GM18909 (cell line): ENCODE measurements around the gene PLEKHO1.
"Not testable (repeated sequence)": the region's sequence is repeated elsewhere in the genome, so short reads cannot be mapped to it uniquely, and the experiment has no call there.

Source experiments
- ATAC-seq: cut with Tn5 transposase; IDR thresholded peaks from one replicate; pipeline ENCODE4 v1.9.1; 2021; ENCODE audit warnings: mild to moderate bottlenecking; ENCODE audit not compliant: unreplicated experiment, poor library complexity

Gene PLEKHO1

DNA sequence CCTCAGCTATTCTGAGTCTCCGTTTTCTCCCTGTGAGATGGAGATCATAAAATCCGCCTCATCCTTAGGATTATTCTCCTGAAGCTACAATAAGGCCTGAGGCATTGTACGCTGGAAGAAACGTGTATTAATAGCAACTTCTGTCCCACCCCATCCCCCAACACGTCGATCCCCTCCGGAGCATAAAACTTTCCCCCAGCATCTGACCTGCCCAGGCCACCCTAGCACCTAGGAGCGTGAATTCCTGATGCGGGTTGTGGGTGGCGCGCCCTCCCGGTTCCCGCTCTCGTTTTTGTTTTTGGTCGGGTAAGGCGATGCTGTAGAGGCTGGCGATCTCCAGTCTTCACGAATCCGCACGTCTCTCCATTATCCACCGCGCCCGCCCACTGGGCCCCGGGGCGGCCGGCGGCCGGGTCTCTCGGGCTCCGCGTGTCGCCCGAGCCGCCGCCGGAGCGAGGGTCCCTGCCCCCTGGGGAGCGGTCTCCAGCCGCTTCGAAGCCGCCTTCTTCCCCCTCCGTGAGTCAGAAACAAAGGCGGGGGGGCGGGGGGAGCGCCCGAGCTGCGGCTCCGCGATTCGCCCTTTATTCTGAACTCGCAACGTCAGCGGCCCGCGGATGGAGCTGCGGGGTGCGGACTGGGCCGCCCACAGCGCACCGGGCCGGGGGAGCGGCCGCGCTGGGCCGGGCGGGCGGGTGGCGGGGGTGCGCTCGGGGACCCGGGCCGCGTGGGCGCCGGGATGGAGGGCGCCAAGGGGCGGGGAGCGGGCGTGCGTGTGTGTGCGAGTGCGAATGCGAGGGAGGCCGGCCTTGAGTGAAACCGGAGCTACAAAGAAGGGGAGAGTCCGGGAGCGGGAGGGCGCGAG lies at the start of gene PLEKHO1:
TSS of gene PLEKHO1 (plus strand) at position 646 of the 862 bp plus-strand sequence. CDS start 342 bp downstream, outside the sequence.
- ATAC-seq = peak; percentile 50

GRCh38 chr1:150102986-150103385 lies 46.7 kb upstream of the PLEKHO1 start:
- no peak for ATAC-seq

DNA sequence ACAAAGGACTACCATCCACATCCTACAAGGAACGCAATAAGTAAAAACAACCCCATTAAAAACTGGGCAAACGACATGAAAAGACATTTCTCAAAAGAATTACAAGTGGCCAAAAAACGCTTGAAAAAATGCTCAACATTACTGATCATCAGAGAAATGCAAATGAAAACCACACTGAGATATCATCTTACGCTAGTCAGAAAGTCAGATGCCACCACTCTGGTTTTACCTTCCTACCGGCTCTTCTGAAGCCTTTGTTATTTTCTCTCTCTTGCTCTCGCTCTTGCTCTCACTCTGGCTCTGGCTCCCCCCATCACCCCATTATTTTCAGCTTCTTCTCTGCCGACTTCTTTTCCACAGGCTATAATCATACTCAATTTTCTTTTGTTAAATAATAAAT lies 43.4 kb upstream of the PLEKHO1 start:
- no peak for ATAC-seq

DNA sequence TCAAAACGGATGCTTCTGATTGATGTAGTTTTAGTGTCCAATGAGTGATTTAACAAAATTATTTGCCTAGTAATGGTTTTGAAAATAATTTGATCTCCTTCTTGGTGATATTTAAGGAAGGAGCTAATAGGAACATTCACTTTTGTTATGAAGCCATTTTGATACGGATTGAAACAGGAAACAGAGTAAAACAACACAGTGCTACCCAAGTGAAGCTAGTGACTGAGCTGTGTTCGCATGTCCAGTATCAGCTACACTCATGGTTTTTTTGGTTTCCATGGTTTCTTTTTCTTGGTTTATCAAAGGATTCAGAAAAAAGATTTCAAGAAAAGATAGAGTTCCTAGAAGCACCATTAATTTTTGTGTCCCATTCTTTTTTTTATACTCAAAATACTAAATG lies 40.1 kb upstream of the PLEKHO1 start:
- no peak for ATAC-seq

GRCh38 chr1:150110116-150110515 lies 39.6 kb upstream of the PLEKHO1 start:
- no peak for ATAC-seq

DNA sequence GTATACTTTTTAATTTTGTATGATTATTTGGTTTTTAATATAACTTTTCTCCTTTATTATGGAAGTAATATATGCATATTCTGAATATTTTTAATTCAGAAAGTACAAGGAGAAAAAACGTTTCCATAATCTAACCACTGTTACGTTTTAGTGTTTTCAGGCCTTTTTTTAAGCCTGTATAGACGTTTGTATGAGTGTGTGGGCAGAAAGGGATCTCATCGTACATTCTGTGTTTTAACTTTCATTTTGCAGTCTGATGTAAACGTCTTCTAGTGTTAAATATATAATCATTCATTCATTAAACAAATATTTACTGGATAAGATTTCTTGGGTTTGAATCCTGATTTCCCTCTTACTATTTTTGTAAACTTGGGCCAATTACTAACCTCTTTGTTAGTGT lies 38.0 kb upstream of the PLEKHO1 start:
- ATAC-seq = no peak

GRCh38 chr1:150115121-150115520 lies 34.6 kb upstream of the PLEKHO1 start:
- ATAC-seq = no peak

GRCh38 chr1:150118716-150119115 lies 31.0 kb upstream of the PLEKHO1 start:
- ATAC-seq = no peak

DNA sequence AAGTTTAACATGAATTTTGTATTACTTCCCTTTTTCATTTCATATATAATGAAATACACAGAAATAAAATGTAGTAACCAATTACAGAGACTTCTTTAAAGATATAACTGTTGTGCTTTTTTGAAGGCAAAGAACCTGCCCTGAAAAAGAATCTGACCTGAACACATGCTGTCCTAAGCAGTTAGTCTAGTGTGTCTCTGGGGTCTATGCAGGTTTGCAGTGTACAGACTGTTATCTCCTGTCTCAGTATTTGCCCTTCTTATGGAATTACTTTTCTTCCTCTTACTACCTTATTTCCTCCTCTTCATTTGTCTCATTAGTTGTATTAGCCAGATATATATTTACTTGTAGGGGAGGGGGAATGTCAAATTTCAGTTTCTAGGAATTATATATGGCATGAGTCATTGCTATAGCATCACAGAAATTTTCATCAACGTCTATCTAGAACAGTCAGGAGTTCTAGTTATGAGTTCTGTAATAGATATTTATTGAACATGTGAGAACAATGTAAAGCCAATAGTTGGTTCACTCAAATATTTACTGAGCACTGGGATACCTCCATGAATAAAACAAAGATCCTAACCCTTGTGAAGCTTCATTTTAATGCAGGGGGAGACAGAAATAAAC lies 28.4 kb upstream of the PLEKHO1 start:
- no peak for ATAC-seq

DNA sequence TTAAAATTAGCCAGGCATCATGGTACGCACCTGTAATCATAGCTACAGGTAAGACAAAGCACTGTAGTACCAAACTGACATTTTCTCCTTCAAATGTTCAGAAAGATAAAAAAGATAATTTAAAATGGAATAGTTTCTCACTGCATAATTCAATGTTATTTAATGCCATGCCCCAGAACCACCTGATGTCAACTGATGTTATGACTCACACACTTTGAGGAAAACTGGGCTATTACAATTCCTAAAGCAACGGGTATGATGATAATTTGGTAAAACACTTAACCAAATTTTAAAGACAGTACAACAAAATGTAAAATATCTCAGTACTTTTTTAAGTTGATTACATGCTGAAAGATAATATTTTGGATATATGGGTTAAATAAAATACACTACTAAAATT lies 22.9 kb upstream of the PLEKHO1 start:
- ATAC-seq = no peak

- ATAC-seq = no peak
These were observed 22.3 kb upstream of the PLEKHO1 start for GRCh38 chr1:150127464-150127863.

- ATAC-seq = no peak
These were observed 21.8 kb upstream of the PLEKHO1 start for GRCh38 chr1:150127868-150128267.

GRCh38 chr1:150132372-150132771 lies 17.3 kb upstream of the PLEKHO1 start:
- ATAC-seq = no peak

GRCh38 chr1:150134537-150134936 lies 15.2 kb upstream of the PLEKHO1 start:
- ATAC-seq = no peak

DNA sequence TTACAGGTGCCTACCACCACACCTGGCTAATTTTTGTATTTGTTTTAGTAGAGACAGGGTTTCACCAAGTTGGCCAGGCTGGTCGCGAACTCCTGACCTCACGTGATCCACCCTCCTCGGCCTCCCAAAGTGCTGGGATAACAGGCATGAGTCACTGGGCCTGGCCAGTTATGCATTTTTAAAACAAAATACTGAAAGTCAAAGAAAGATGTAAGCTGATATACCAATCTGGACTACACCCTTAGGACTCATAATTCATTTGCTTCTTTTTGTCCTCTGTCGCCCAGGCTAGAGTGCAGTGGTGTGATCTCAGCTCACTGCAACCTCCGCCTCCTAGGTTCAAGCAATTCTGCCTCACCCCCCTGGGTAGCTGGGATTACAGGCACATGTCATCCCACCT lies 14.3 kb upstream of the PLEKHO1 start:
- not testable (repeated sequence) for ATAC-seq

DNA sequence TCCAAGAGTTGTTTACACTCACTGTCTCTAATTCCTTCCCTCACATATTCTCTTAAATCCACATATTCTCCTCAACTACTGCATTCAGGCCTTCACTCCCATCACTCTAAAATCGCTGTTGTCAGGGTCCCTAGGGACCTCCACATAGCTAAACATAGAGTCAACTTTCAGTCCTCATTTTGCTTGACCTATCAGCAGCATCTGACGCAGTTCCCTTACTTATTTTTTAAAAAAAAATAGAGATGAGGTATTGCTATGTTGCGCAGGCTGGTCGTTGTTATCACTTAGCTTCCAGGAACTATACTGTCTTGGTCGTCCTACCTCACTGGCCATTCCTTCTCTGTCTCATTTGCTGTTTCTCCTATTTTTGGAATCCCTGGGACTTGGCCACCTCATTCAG lies 11.7 kb upstream of the PLEKHO1 start:
- no peak for ATAC-seq

DNA sequence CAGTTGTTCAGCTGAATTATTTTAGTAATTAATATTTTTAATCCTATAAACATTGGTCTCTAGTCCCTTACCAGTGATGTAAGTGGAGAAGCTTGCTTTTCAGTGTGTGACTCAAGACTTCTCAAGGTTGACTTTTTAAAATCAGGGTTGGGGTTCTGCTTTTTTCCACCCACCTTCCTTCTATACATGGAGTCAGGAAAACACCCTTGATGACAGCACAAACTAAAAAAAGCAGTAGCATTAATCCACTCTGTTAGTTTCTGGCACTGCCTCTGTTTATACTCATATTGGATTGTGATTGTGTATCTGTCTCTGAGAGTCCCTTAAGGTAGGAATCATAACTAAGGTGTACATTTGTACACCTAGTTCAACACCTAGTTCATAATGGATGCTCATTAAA lies 8.3 kb upstream of the PLEKHO1 start:
- ATAC-seq = no peak

GRCh38 chr1:150142083-150142482 lies 7.6 kb upstream of the PLEKHO1 start:
- no peak for ATAC-seq

DNA sequence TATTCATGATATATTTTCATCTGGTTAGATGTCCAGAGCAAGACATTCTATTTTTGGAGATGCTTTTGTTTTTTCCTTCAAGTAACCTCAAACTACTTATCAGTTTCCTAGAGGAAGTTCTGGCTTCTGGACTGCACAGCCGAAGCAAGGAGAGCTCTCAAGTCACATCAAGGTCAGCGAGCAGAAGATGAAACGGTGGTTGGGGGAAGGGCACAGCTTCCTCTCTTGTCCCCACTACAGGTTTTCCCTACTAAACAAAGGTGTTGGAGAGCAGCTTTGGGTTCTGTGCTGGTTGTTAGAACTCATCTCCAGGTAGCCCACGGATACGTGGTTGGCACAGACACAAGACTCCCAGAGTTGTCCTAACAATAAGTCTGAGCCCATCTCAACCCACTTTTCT lies 5.1 kb upstream of the PLEKHO1 start:
- ATAC-seq = no peak

DNA sequence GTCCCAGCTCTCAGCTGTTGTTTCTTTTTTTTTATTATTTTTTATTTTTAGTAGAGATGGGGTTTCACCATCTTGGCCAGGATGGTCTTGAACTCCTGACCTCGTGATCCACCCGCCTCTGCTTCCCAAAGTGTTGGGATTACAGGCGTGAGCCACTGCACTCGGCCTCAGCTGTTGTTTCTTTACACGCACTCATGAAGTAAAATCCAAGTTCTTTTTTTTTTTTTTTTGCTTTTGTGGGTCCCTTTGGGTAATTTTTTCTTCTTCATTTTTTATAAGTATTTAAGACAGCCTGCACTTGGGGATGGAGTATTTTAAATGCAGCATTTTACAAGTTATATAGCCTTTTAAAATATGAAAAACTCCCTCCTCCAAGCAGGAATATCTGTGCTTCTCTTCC lies 3.7 kb upstream of the PLEKHO1 start:
- ATAC-seq = not testable (repeated sequence)

DNA sequence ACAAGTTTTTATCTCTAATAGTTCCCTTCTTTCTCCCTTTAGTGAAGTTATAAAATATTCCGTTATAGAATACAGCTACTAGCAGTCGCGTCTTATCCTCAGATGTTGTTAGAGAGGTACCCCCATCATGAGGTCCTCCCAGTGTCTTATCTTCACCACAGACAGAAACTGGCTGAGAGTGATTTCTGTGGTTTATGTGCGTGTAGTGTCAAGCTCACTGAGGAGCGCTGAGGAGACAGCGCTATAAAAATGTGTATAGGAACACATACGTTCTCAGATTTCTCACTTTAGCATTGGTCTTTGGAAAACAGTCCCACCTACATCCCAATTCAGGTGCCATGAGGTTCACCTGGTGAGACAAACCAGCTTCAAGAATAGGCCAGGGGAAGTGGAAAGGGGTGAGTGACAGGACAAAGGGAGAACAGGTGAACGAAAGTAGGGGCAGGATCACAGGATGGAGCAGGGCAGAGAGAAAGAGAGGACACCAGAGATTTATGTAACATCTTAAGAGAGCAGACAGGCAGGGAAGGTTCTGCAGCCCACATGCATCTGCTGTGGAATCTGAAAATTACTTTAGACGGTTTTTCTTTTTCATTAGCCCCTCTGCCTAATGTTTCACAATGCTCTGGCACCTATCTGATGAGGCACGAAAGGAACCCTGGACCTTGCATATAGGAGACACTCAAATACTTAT lies 2.7 kb upstream of the PLEKHO1 start:
- ATAC-seq = no peak
